Choroid plexus epithelial cell (primary cell): ENCODE results near the gene ANKMY1.

Source experiments
- DNase-seq: peaks from one replicate; pipeline ENCODE4 v3.0.0-alpha.2; 2010; ENCODE audit warnings: low read depth
- H3K4me3 ChIP-seq: 2 replicates; pipeline ENCODE4 v1.5.1; 2011; ENCODE audit warnings: low read depth, mild to moderate bottlenecking, control low read depth, low read length, moderate library complexity
- TF ChIP-seq, protein P1 (sequence below): conservative IDR thresholded peaks from 2 replicates; pipeline ENCODE4 v1.5.1; 2011; ENCODE audit warnings: low read depth, mild to moderate bottlenecking, control low read depth, inconsistent platforms, low read length, moderate library complexity

ANKMY1 gene

DNA sequence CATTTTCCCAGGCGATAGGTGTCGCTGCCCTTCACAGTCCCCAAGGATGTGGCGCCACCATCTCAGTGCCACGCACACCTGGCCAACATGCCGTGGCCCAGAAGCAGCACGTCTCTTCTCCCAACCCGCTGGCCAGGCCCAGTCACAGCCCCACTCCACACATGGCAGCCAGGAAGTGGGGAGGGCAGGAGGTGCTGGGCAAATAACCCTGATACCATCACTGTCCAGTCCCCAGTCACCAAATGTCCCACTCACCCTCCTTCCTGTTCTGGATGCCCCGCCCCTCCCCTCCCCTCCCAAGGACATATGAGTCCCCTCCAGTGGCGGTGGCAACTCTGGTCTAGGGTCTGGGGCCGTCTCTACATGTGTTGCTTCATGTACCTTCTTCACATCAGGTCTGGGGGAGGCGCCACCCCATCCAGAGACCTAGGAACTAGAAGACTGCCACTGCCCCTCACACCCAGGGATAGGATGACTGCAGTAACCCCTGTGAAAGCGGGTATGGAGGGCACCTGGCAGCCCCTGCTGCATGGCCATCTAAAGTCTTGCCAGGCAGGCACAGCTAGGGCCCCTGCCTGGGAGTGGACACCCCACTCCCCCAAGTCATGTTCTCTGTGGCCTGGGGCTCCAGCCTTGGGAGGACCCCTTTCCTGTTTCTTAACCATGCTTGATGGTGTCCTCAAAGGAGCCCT is 21.4 kb upstream of the ANKMY1 start:
- DNase-seq = no peak
- no peak overlapping the region for H3K4me3 ChIP-seq
- TF ChIP-seq, protein P1, sequence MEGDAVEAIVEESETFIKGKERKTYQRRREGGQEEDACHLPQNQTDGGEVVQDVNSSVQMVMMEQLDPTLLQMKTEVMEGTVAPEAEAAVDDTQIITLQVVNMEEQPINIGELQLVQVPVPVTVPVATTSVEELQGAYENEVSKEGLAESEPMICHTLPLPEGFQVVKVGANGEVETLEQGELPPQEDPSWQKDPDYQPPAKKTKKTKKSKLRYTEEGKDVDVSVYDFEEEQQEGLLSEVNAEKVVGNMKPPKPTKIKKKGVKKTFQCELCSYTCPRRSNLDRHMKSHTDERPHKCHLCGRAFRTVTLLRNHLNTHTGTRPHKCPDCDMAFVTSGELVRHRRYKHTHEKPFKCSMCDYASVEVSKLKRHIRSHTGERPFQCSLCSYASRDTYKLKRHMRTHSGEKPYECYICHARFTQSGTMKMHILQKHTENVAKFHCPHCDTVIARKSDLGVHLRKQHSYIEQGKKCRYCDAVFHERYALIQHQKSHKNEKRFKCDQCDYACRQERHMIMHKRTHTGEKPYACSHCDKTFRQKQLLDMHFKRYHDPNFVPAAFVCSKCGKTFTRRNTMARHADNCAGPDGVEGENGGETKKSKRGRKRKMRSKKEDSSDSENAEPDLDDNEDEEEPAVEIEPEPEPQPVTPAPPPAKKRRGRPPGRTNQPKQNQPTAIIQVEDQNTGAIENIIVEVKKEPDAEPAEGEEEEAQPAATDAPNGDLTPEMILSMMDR = no peak

DNA sequence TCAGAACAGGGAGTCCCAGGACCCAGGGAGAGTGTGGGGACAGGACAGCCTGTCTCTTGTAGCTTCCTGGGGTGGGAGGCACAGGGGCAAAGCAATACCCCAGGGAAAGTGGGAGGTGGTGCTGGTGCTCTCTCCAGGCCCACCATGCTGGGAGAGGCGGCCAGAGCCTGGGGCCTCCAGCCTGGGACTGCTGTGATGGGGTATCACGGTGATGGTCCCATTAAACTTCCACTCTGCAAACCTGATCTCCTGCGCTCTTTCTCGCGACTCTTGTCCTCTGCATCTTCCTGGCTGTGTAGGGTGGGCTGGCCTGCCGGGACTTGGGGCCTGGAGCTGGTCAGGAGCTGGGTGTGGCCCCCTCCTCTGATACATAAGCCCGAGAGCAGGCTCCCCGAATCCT is 20.7 kb upstream of the ANKMY1 start:
- no peak overlapping the region for H3K4me3 ChIP-seq
- TF ChIP-seq, protein P1 = no peak
- no peak for DNase-seq

DNA sequence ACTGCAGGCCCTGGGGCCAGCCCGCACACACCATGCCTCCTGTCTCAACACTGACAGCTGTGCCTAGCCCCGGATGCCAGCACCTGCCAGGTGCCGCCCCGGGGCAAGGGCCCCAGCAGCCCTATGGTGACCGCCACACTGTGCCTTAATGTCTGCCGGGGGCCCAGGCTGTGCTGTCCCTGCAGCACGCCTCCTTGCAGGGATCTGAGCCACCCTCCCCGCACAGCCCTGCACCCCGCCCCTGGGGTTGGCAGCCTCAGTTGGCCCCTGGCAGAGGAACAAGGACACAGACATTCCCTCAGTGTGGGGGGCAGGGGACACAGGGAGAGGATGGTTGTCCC is 20.3 kb upstream of the ANKMY1 start:
- no peak for DNase-seq
- TF ChIP-seq, protein P1 = no peak
- no peak overlapping the region for H3K4me3 ChIP-seq

DNA sequence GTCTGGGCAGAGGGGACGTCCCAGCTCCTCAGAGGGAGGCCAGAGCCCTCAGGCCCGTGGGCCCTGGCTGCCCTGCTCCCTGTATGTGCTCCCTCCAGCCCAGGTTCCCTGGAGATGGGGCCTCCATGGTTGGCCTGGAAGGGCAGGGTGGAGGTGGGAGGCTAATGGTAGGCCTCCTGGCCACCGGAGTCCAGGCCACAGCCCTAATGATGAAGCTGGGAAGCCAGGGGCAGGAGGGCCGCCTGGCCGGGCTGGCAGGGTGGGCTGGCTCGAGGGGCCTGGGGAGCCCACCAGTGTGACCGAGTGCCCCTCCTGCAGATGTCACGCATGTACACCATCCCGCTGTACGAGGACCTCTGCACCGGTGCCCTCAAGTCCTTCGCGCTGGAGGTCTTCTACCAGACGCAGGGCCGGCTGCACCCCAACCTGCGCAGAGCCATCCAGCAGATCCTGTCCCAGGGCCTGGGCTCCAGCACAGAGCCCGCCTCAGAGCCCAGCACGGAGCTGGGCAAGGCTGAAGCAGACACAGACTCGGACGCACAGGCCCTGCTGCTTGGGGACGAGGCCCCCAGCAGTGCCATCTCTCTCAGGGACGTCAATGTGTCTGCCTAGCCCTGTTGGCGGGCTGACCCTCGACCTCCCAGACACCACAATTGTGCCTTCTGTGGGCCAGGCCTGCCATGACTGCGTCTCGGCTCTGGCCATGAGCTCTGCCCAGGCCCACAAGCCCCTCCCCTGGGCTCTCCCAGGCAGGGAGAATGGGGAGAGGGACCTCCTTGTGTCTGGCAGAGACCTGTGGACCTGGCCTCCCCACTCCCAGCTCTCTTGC is 19.7 kb upstream of the ANKMY1 start:
- DNase-seq = no peak
- TF ChIP-seq, protein P1 = no peak
- no peak overlapping the region for H3K4me3 ChIP-seq

DNA sequence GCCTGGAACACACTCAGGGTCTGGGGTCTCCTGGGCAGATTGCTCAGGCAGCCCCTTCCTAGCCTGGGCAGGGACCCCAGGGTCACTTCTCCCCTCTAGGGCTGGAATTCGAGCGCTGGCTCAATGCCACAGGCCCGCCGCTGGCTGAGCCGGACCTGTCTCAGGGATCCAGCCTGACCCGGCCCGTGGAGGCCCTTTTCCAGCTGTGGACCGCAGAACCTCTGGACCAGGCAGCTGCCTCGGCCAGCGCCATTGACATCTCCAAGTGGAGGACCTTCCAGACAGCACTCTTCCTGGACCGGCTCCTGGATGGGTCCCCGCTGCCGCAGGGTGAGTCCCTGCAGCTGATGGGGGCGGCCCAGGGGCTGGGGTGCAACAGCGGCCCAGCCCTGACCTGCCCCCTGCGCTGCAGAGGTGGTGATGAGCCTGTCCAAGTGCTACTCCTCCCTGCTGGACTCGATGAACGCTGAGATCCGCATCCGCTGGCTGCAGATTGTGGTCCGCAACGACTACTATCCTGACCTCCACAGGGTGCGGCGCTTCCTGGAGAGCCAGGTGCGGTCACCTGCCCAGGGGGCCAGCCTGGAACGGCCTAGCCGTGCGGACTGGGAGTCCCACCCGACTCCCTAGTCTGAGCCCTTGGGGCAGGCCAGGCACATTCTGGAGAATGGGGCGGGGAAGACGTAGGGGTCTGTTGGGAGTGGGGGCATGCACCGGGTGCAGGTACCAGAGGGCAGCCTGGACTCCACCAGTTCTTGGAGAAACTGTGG is 18.8 kb upstream of the ANKMY1 start:
- TF ChIP-seq, protein P1 = no peak
- no peak overlapping the region for H3K4me3 ChIP-seq

DNA sequence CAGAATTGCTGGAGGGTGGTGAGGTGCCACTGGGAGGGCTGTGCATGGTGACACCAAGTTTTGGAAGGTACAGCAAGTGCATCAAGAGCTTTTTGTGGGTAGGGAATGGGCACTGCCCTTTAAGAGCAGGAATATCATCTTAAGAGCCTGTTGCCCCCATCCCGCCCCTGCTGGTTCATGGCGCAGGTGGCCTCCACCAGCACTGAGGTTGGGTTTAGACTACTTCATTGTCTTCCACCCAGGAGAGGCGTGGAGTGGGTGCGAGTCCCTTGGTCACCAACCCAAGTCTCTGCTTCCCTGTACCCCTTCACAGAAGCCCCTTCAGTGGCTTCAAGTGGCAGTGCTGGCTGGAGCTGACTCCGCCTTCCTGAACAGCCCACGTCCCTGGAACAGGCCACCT is 18.2 kb upstream of the ANKMY1 start:
- TF ChIP-seq, protein P1 = no peak
- no peak for DNase-seq
- no peak overlapping the region for H3K4me3 ChIP-seq

More for the DNA sequence above, 18.8 kb upstream of the ANKMY1 start:
- DNase-seq = no peak
